IMR-90 (cell line): ENCODE measurements around the gene PNMA6E. TPM values are rescaled to one million over a fixed set of nuclear protein-coding genes. Genes with fewer than 3 reads are reported as not detected.

ENCODE experiments used
- microRNA-seq, 2 experiments: library from miRNA; stranded (forward) in 1 of 2; unstranded in 1 of 2; fragments of 10-50 nt in 1 of 2; fragments of <30 nt in 1 of 2; gene quantifications in 1 of 2; microRNA quantifications in 1 of 2; one replicate each; pipeline versions ENCODE3 to v1.1.0; 2013 to 2020; ENCODE audit not compliant: insufficient read depth in 1 of 2, insufficient read length in 1 of 2, unreplicated experiment in 1 of 2
- polyA plus RNA-seq, 3 experiments: library from polyadenylated mRNA; depleted of rRNA; stranded (reverse); fragments of >200 nt; gene quantifications; 2 replicates each; pipeline ENCODE4 v1.2.3, GENCODE V29; 2012; ENCODE audit warnings: low replicate concordance in 1 of 3
- small RNA-seq, 5 experiments: library from RNA; depleted of rRNA; stranded (forward); fragments of <200 nt; gene quantifications; one replicate each; pipeline ENCODE3, GENCODE V24; 2012
- total RNA-seq: library from RNA; depleted of rRNA; stranded (reverse); fragments of >200 nt; gene quantifications from 2 replicates; pipeline ENCODE4 v1.2.3, GENCODE V29; 2012; rRNA removed

Gene PNMA6E
- total and polyA plus RNA-seq, 2 of the 4 experiments (the other 2 are of a cell fraction), result not detected

Small RNA genes within 50 kb of the gene (microRNA-seq; reads per million reads assigned to microRNA genes)
- gene AC152007.1 (ENCODE audit: insufficient read depth, insufficient read length) (not detected), gene RN7SL667P (ENCODE audit: insufficient read depth, insufficient read length) (not detected)

Small RNA genes within 50 kb of the gene (small RNA-seq; reads per million reads assigned to genes)
- 0 reads per million in 5 experiments for gene AC152007.1
- gene RN7SL667P, result 0 reads per million in 5 experiments

Other genes with a start within 250 kb of the PNMA6E start
- gene MAGEA1, start 222.1 kb downstream of the PNMA6E start, total RNA-seq, result not detected in 2 replicates
- not detected in 2 replicates for gene MAGEA1, start 222.1 kb downstream of the PNMA6E start, polyA plus RNA-seq (2012; rRNA removed)
- not detected in 2 replicates for gene PNMA6F, start 79.6 kb downstream of the PNMA6E start, total RNA-seq
- gene PNMA6F, start 79.6 kb downstream of the PNMA6E start, polyA plus RNA-seq (2012; rRNA removed), result not detected in 2 replicates
- 6.6 and 8.3 TPM in 2 replicates for gene ZNF275, start 67.2 kb downstream of the PNMA6E start, total RNA-seq
- 9.4 and 9.7 TPM in 2 replicates for gene ZNF275, start 67.2 kb downstream of the PNMA6E start, polyA plus RNA-seq (2012; rRNA removed)
- under 0.01 TPM in 2 replicates for gene ZFP92, start 10.1 kb upstream of the PNMA6E start, total RNA-seq
- 0.03 and 0.04 TPM in 2 replicates for gene ZFP92, start 10.1 kb upstream of the PNMA6E start, polyA plus RNA-seq (2012; rRNA removed)
- 0.36 and 0.56 TPM in 2 replicates for gene TREX2, start 44.7 kb upstream of the PNMA6E start, total RNA-seq
- gene TREX2, start 44.7 kb upstream of the PNMA6E start, polyA plus RNA-seq (2012; rRNA removed), result 0.84 and 1.1 TPM in 2 replicates
- gene HAUS7, start 69.2 kb upstream of the PNMA6E start, total RNA-seq, result 10.8 TPM in 2 replicates
- 25.9 and 27.7 TPM in 2 replicates for gene HAUS7, start 69.2 kb upstream of the PNMA6E start, polyA plus RNA-seq (2012; rRNA removed)
- gene BGN, start 93.6 kb upstream of the PNMA6E start, total RNA-seq, result 10.0 and 11.3 TPM in 2 replicates
- gene BGN, start 93.6 kb upstream of the PNMA6E start, polyA plus RNA-seq (2012; rRNA removed), result 269 and 298 TPM in 2 replicates
- gene ATP2B3, start 116.3 kb upstream of the PNMA6E start, total RNA-seq, result under 0.01 TPM in 1 of 2 replicates, not detected in the other
- 0.03 and 0.06 TPM in 2 replicates for gene ATP2B3, start 116.3 kb upstream of the PNMA6E start, polyA plus RNA-seq (2012; rRNA removed)
- gene CCNQ, start 197.8 kb upstream of the PNMA6E start, total RNA-seq, result 26.9 and 27.6 TPM in 2 replicates
- gene CCNQ, start 197.8 kb upstream of the PNMA6E start, polyA plus RNA-seq (2012; rRNA removed), result 35.2 and 39.1 TPM in 2 replicates
- gene DUSP9, start 245.9 kb upstream of the PNMA6E start, total RNA-seq, result under 0.01 TPM in 2 replicates
- 0.09 and 0.16 TPM in 2 replicates for gene DUSP9, start 245.9 kb upstream of the PNMA6E start, polyA plus RNA-seq (2012; rRNA removed)